Stimulated activated CD4-positive, alpha-beta T cell treated with anti-CD3 and anti-CD28 coated beads, Interleukin-15, amount 100 ng/mL, for 1 hour (primary cell): ENCODE results near the gene PFN2.
"Not testable (repeated sequence)": the region's sequence is repeated elsewhere in the genome, so short reads cannot be mapped to it uniquely, and the experiment has no call there.

Experiments used
- DNase-seq, 2 donors: peaks; one replicate each; pipeline ENCODE4 v3.0.0-alpha.2; 2020; ENCODE audit warnings: low read depth in 1 of 2, low spot score in 1 of 2

Gene PFN2

GRCh38 chr3:149970716-149971402 is at the start of gene PFN2:
PFN2 (minus strand) TSS chr3:149970895; CDS start chr3:149970856, 39 bp downstream.
- DNase-seq = peak; percentile 29 to 31

GRCh38 chr3:150015901-150016300 is 45.2 kb upstream of the PFN2 start:
- no peak for DNase-seq

GRCh38 chr3:150014782-150015181 is 44.1 kb upstream of the PFN2 start:
- DNase-seq = no peak

GRCh38 chr3:150013801-150014200 is 43.1 kb upstream of the PFN2 start:
- DNase-seq = no peak

- no peak for DNase-seq
These were observed 36.1 kb upstream of the PFN2 start for GRCh38 chr3:150006794-150007193.

GRCh38 chr3:150005243-150006112 is 34.8 kb upstream of the PFN2 start:
- no peak for DNase-seq

GRCh38 chr3:150000641-150001040 is 29.9 kb upstream of the PFN2 start:
- DNase-seq = no peak

- no peak for DNase-seq
These were observed 28.7 kb upstream of the PFN2 start for GRCh38 chr3:149999421-149999820.

- no peak for DNase-seq
These were observed 28.3 kb upstream of the PFN2 start for GRCh38 chr3:149998946-149999345.

- DNase-seq = no peak
These were observed 21.8 kb upstream of the PFN2 start for GRCh38 chr3:149992416-149993058.

GRCh38 chr3:149990423-149990948 is 19.8 kb upstream of the PFN2 start:
- DNase-seq = no peak

GRCh38 chr3:149989307-149989706 is 18.6 kb upstream of the PFN2 start:
- no peak for DNase-seq

GRCh38 chr3:149983628-149984027 is 12.9 kb upstream of the PFN2 start:
- DNase-seq = no peak

GRCh38 chr3:149983053-149983452 is 12.4 kb upstream of the PFN2 start:
- not testable (repeated sequence) for DNase-seq

- not testable (repeated sequence) for DNase-seq
These were observed 11.3 kb upstream of the PFN2 start for GRCh38 chr3:149981979-149982378.

- no peak for DNase-seq
These were observed 6.7 kb upstream of the PFN2 start for GRCh38 chr3:149977386-149977785.

GRCh38 chr3:149975919-149976318 is 5.2 kb upstream of the PFN2 start:
- DNase-seq = no peak

- DNase-seq = peak in 1 of 2 donors; percentile 9
These were observed 844 bp upstream of the PFN2 start for GRCh38 chr3:149971403-149972075.

- peak; percentile 37 to 64 for DNase-seq
These were observed 567 bp downstream of the PFN2 start for GRCh38 chr3:149969940-149970715.
